Hepatocyte (in vitro differentiated cells): ENCODE data around the gene LRFN3.

Experiments used
- CTCF ChIP-seq: fragments of 200-600 bp; sonication (generic); IDR thresholded peaks from 2 replicates; pipeline ENCODE4 v1.5.1; 2016; ENCODE audit warnings: antibody characterized with exemption, mild to moderate bottlenecking; ENCODE audit not compliant: poor library complexity
- EZH2 ChIP-seq: fragments of 200-600 bp; sonication (generic); IDR thresholded peaks from 2 replicates; pipeline ENCODE4 v1.6.1; 2016; ENCODE audit warnings: antibody characterized with exemption, mild to moderate bottlenecking, borderline replicate concordance
- EZH2phosphoT487 ChIP-seq: fragments of 200-600 bp; sonication (generic); IDR thresholded peaks from one replicate; pipeline ENCODE4 v1.6.1; 2018; ENCODE audit warnings: antibody characterized with exemption, mild to moderate bottlenecking, low read depth, moderate library complexity; ENCODE audit not compliant: unreplicated experiment, severe bottlenecking

GRCh38 chr19:35983177-35983576 lies 47.0 kb downstream of the LRFN3 start:
- no peak for TF ChIP-seq CTCF
- TF ChIP-seq EZH2, result no peak
- no peak for TF ChIP-seq EZH2phosphoT487
